ENCODE measurements around the gene TAF5L. TPM values are rescaled to one million over a fixed set of nuclear protein-coding genes. Genes with fewer than 3 reads are reported as not detected.

The TAF5L gene
- total and polyA plus RNA-seq, 2 of the 4 experiments (the other 2 are of a cell fraction), result 17.9 to 18.6 TPM

- WGBS, 2 experiments (ENCODE audit: extremely low coverage in 2 of 2, insufficient read length in 1 of 2), result 100% methylated on average over 1 of the region's 6 CpGs; no CpG with 5 or more reads in 1 of the 2 experiments
- CTCF ChIA-PET, result no interaction called here
- H2AK9ac ChIP-seq (replicated peaks; ENCODE audit: low read depth, low read length, poor library complexity), result no peak overlapping the region
- TF ChIP-seq CTCF (conservative IDR thresholded peaks at IDR 0.05; ENCODE audit: low read depth, low read length) (no peak), CEBPB (IDR thresholded peaks at IDR 0.05; ENCODE audit: low read depth, low read length) (0 out of 2 replicates have a peak, but pooled peaks have one; percentile 32)
- no peak overlapping the region for H4K5ac ChIP-seq (ENCODE audit: low read depth, low read length)
- no peak overlapping the region for H2AFZ ChIP-seq (replicated peaks; ENCODE audit: low read length, poor library complexity)
- no peak overlapping the region for H3K4me3 ChIP-seq (ENCODE audit: insufficient read depth, low read depth, low read length)
- H3K36me3 ChIP-seq (ENCODE audit: control insufficient read depth, insufficient read depth, low read length), result peaks cover 33% of the 10 kb centered on the region
- H4K91ac ChIP-seq (ENCODE audit: insufficient read depth, low read depth, low read length), result no peak overlapping the region
- H3K4me1 ChIP-seq (ENCODE audit: control insufficient read depth, insufficient read depth, low read length), result peaks cover 4% of the 10 kb centered on the region; the same call in 1 of the 2 replicates
- H3K56ac ChIP-seq (ENCODE audit: extremely low read depth, insufficient read depth, low read length), result no peak overlapping the region
- H3K4me2 ChIP-seq (ENCODE audit: low read depth, low read length), result no peak overlapping the region
- no peak overlapping the region for H2BK120ac ChIP-seq (ENCODE audit: low read depth, low read length)
- H3K27ac ChIP-seq (ENCODE audit: insufficient read depth, low read length), result no peak overlapping the region
- H3K9me3 ChIP-seq (ENCODE audit: control insufficient read depth, insufficient read depth, low read length), result no peaks in the 10 kb centered on the region
- H3K79me1 ChIP-seq (ENCODE audit: low read depth in 1 of 2, low read length in 2 of 2), result peaks cover 25 to 33% of the 10 kb centered on the region in 2 experiments; a peak in 3 of 4 replicates
- in situ Hi-C loops (cut with MboI; ENCODE audit: low sequenced_read_pairs) (no loop called here), intact Hi-C loops (cut with micrococcal nuclease) (no loop called here), dilution Hi-C loops (cut with HindIII; ENCODE audit: low sequenced_read_pairs, unreplicated experiment) (no loop called here)
- no peak overlapping the region for H2BK20ac ChIP-seq (ENCODE audit: low read depth, low read length)
- H3K9ac ChIP-seq (ENCODE audit: low read depth, low read length), result no peak overlapping the region
- H2BK15ac ChIP-seq (ENCODE audit: low read depth, low read length), result no peak overlapping the region
- ATAC-seq (ENCODE audit: low read depth) (peak; percentile 67), DNase-seq (no peak)
- POLR2A ChIA-PET (ENCODE audit: unreplicated experiment), result no interaction called here
- H3K14ac ChIP-seq (replicated peaks; ENCODE audit: low read depth, low read length), result no peak overlapping the region
- H3K27me3 ChIP-seq (ENCODE audit: control insufficient read depth, insufficient read depth, low read length), result no peaks in the 10 kb centered on the region
- peaks cover 14% of the 10 kb centered on the region; the same call in 1 of the 2 replicates for H4K20me1 ChIP-seq (ENCODE audit: insufficient read depth, low read length)
- H2AK5ac ChIP-seq (ENCODE audit: low read depth, low read length), result no peak overlapping the region
- no peak overlapping the region for H4K8ac ChIP-seq (ENCODE audit: low read depth in 2 of 2, low read length in 2 of 2)
- no peak overlapping the region for H2BK5ac ChIP-seq (ENCODE audit: low read depth, low read length, poor library complexity, severe bottlenecking)
- BruUV-seq (replicated peaks), result no TSS peak
- H3K18ac ChIP-seq (ENCODE audit: low read depth, low read length), result no peak overlapping the region
- no peaks in the 10 kb centered on the region for H3K9me1 ChIP-seq (ENCODE audit: insufficient read depth, low read length)
- H3K4ac ChIP-seq (ENCODE audit: low read depth, low read length), result no peak overlapping the region
- no peak overlapping the region for H3K23ac ChIP-seq (ENCODE audit: low read depth, low read length)
These were observed 18.2 kb upstream of the TAF5L start for GRCh38 chr1:229643996-229644745.
